Neural cell (in vitro differentiated cells): Measurements from ENCODE around the gene WRAP73. TPM values are rescaled to one million over a fixed set of nuclear protein-coding genes. Genes with fewer than 3 reads are reported as not detected.

Source experiments
- H2AFZ ChIP-seq: fragments of 200-600, 300-800 bp; sonication (generic), shearing (Covaris generic); 2 replicates; pipeline ENCODE4 v1.6.0; 2014; ENCODE audit warnings: low read depth, mild to moderate bottlenecking, antibody characterized with exemption, low read length, moderate library complexity
- H3F3A ChIP-seq: fragments of 200-600 bp; shearing (Covaris generic); 2 replicates; pipeline ENCODE4 v1.6.1; 2016; ENCODE audit warnings: mild to moderate bottlenecking, moderate library complexity, mixed read lengths, antibody characterized with exemption, low read length; ENCODE audit not compliant: insufficient read depth, poor library complexity, severe bottlenecking
- H3K27ac ChIP-seq: fragments of 200-600, 300-800 bp; sonication (generic), shearing (Covaris generic); 2 replicates; pipeline ENCODE4 v1.5.1; 2014; ENCODE audit warnings: mild to moderate bottlenecking, low read length, moderate library complexity
- H3K27me3 ChIP-seq: fragments of 300-800, 200-600 bp; sonication (generic), shearing (Covaris generic); 2 replicates; pipeline ENCODE4 v1.6.0; 2014; ENCODE audit warnings: mild to moderate bottlenecking, low read depth, low read length, moderate library complexity; ENCODE audit not compliant: insufficient read depth
- H3K36me3 ChIP-seq: fragments of 300-800, 200-600 bp; sonication (generic), shearing (Covaris generic); 2 replicates; pipeline ENCODE4 v1.5.1; 2014; ENCODE audit warnings: mild to moderate bottlenecking, antibody characterized with exemption, low read length, moderate library complexity; ENCODE audit not compliant: insufficient read depth
- H3K4me2 ChIP-seq: fragments of 300-800, 200-600 bp; sonication (generic), shearing (Covaris generic); 2 replicates; pipeline ENCODE4 v1.6.0; 2014; ENCODE audit warnings: mild to moderate bottlenecking, low read length
- H3K4me3 ChIP-seq: fragments of 300-800, 200-600 bp; sonication (generic), shearing (Covaris generic); 2 replicates; pipeline ENCODE4 v1.5.1; 2014; ENCODE audit warnings: mild to moderate bottlenecking, low read length, moderate library complexity
- H3K79me2 ChIP-seq: fragments of 200-600 bp; shearing (Covaris generic); replicated peaks from 2 replicates; pipeline ENCODE4 v1.6.0; 2014; ENCODE audit warnings: mild to moderate bottlenecking, low read length, moderate library complexity; ENCODE audit not compliant: insufficient read depth
- H3K9ac ChIP-seq: fragments of 300-800, 200-600 bp; sonication (generic), shearing (Covaris generic); 2 replicates; pipeline ENCODE4 v1.6.1; 2016; ENCODE audit warnings: mild to moderate bottlenecking, low read length, mixed read lengths
- H3K9me2 ChIP-seq: fragments of 200-600 bp; shearing (Covaris generic); 2 replicates; pipeline ENCODE4 v1.6.1; 2016; ENCODE audit warnings: mild to moderate bottlenecking, low read length, mixed read lengths; ENCODE audit not compliant: insufficient read depth
- H3K9me3 ChIP-seq: fragments of 200-600, 300-800 bp; sonication (generic), shearing (Covaris generic); 2 replicates; pipeline ENCODE4 v1.6.1; 2016; ENCODE audit warnings: mild to moderate bottlenecking, mixed run types, low read length, moderate library complexity, mixed read lengths
- H4K20me1 ChIP-seq: fragments of 200-600 bp; shearing (Covaris generic); 2 replicates; pipeline ENCODE4 v1.6.1; 2016; ENCODE audit warnings: mild to moderate bottlenecking, mixed run types; ENCODE audit not compliant: insufficient read depth
- EP300 ChIP-seq: fragments of 450-650 bp; conservative IDR thresholded peaks from 2 replicates; pipeline ENCODE4 v1.6.1; 2014; ENCODE audit warnings: antibody characterized with exemption, mild to moderate bottlenecking, moderate library complexity; ENCODE audit not compliant: poor library complexity, severe bottlenecking
- EZH2 ChIP-seq: fragments of 200-600, 300-800 bp; shearing (Covaris generic), sonication (generic); IDR thresholded peaks from 2 replicates; pipeline ENCODE4 v1.6.1; 2014; ENCODE audit warnings: antibody characterized with exemption, low read length, borderline replicate concordance, mild to moderate bottlenecking; ENCODE audit not compliant: insufficient read depth, poor library complexity, severe bottlenecking
- MXI1 ChIP-seq: fragments of 450-650 bp; conservative IDR thresholded peaks from 2 replicates; pipeline ENCODE4 v1.6.1; 2014; ENCODE audit warnings: antibody characterized with exemption, mild to moderate bottlenecking; ENCODE audit not compliant: poor library complexity, severe bottlenecking
- POLR2AphosphoS5 ChIP-seq: IDR thresholded peaks from 2 replicates; pipeline ENCODE4 v1.6.1; 2012
- RAD21 ChIP-seq: fragments of 450-650 bp; conservative IDR thresholded peaks from 2 replicates; pipeline ENCODE4 v1.6.1; 2014; ENCODE audit warnings: antibody characterized with exemption, mild to moderate bottlenecking, moderate library complexity
- SMC3 ChIP-seq: fragments of 450-650 bp; conservative IDR thresholded peaks from 2 replicates; pipeline ENCODE4 v1.6.1; 2014; ENCODE audit warnings: antibody characterized with exemption, mild to moderate bottlenecking, moderate library complexity; ENCODE audit not compliant: poor library complexity
- TAF1 ChIP-seq: IDR thresholded peaks from 2 replicates; pipeline ENCODE4 v1.6.1; 2012; ENCODE audit warnings: low read depth
- polyA plus RNA-seq: library from polyadenylated mRNA; depleted of rRNA; stranded (reverse); fragments of >200 nt; gene quantifications from 2 replicates; pipeline ENCODE4 v1.2.3, GENCODE V29; 2014
- TF ChIP-seq, protein P1 (sequence below): IDR thresholded peaks from 2 replicates; pipeline ENCODE4 v1.6.1; 2012; ENCODE audit warnings: borderline replicate concordance
- TF ChIP-seq, protein P2 (sequence below): fragments of 450-650 bp; IDR thresholded peaks from 2 replicates; pipeline ENCODE4 v1.5.1; 2014; ENCODE audit warnings: antibody characterized with exemption, mild to moderate bottlenecking, moderate library complexity; ENCODE audit not compliant: poor library complexity, severe bottlenecking

The WRAP73 gene
- polyA plus RNA-seq, 1 donor from 2014 or later, result 32.9 TPM

DNA sequence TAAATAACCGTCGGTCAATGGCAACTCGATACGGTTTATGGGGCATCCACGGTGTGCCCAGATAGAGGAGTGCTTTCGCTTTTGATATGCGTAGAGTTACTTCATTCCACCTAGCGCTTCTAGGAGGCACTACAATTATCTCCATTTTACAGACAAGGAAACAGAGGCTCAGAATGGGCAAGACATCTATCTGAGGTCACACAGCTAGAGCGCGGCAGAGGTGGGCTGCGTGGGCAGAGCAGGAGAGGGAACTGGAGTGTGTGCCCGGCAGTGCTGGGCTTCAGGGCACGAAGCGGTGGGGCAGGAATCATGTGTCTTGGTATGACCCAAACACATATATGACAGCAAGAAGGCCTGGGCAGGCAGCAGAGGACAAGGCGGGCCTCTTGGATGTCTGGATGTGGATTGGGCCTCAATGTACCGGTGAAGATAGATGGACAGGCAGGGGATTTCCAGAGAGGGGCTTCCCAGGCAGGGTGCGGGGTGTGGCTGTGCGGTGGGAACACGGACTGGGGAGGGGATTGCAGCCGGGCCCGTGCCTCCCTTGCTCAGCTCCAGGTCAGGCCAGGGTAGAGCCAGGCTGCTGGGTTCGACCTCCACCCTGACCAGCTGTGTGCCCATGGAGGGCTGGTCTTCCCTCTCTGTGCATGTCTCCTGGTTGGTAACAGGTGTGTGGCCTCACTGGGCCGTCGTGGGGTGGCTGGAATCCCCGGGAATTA, 23.6 kb upstream of the WRAP73 start:
- no peaks in the 10 kb centered on the region for H3K79me2 ChIP-seq
- H3K27me3 ChIP-seq, result no peaks in the 10 kb centered on the region
- no peaks in the 10 kb centered on the region for H3K36me3 ChIP-seq
- H3F3A ChIP-seq, result no peaks in the 10 kb centered on the region
- no peak overlapping the region for H3K9ac ChIP-seq
- TF ChIP-seq, protein P1, sequence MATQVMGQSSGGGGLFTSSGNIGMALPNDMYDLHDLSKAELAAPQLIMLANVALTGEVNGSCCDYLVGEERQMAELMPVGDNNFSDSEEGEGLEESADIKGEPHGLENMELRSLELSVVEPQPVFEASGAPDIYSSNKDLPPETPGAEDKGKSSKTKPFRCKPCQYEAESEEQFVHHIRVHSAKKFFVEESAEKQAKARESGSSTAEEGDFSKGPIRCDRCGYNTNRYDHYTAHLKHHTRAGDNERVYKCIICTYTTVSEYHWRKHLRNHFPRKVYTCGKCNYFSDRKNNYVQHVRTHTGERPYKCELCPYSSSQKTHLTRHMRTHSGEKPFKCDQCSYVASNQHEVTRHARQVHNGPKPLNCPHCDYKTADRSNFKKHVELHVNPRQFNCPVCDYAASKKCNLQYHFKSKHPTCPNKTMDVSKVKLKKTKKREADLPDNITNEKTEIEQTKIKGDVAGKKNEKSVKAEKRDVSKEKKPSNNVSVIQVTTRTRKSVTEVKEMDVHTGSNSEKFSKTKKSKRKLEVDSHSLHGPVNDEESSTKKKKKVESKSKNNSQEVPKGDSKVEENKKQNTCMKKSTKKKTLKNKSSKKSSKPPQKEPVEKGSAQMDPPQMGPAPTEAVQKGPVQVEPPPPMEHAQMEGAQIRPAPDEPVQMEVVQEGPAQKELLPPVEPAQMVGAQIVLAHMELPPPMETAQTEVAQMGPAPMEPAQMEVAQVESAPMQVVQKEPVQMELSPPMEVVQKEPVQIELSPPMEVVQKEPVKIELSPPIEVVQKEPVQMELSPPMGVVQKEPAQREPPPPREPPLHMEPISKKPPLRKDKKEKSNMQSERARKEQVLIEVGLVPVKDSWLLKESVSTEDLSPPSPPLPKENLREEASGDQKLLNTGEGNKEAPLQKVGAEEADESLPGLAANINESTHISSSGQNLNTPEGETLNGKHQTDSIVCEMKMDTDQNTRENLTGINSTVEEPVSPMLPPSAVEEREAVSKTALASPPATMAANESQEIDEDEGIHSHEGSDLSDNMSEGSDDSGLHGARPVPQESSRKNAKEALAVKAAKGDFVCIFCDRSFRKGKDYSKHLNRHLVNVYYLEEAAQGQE, result no peak
- no peak for TF ChIP-seq TAF1
- TF ChIP-seq RAD21, result no peak
- TF ChIP-seq, protein P2, sequence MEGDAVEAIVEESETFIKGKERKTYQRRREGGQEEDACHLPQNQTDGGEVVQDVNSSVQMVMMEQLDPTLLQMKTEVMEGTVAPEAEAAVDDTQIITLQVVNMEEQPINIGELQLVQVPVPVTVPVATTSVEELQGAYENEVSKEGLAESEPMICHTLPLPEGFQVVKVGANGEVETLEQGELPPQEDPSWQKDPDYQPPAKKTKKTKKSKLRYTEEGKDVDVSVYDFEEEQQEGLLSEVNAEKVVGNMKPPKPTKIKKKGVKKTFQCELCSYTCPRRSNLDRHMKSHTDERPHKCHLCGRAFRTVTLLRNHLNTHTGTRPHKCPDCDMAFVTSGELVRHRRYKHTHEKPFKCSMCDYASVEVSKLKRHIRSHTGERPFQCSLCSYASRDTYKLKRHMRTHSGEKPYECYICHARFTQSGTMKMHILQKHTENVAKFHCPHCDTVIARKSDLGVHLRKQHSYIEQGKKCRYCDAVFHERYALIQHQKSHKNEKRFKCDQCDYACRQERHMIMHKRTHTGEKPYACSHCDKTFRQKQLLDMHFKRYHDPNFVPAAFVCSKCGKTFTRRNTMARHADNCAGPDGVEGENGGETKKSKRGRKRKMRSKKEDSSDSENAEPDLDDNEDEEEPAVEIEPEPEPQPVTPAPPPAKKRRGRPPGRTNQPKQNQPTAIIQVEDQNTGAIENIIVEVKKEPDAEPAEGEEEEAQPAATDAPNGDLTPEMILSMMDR, result no peak
- no peak for TF ChIP-seq EP300
- TF ChIP-seq MXI1, result no peak
- TF ChIP-seq POLR2AphosphoS5, result no peak
- no peak for TF ChIP-seq EZH2
- no peak for TF ChIP-seq SMC3
- H2AFZ ChIP-seq, result no peak overlapping the region
- H4K20me1 ChIP-seq, result no peaks in the 10 kb centered on the region
- H3K9me3 ChIP-seq, result no peaks in the 10 kb centered on the region
- no peak overlapping the region for H3K4me3 ChIP-seq
- H3K4me2 ChIP-seq, result no peak overlapping the region
- no peak overlapping the region for H3K27ac ChIP-seq
- no peaks in the 10 kb centered on the region for H3K9me2 ChIP-seq

DNA sequence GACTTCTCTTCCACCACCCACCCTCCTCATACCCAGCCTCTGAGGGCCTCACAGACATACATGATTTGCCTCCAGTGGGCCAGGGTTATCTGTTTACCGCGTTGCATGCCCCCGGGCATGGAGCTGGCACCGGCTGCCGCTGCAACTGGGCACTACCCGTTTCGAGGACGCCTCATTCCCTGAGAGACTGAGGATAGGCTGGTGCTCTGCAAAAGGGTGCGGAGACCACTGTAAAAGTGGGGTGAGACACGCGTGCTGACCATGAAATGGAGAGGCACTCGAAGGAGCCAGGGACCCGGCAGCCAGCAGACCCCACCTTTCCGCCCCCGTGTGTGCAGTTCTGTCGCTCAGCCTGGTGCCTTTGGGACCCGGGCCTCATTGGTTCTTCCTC, 23.1 kb upstream of the WRAP73 start:
- Histone ChIP-seq H3K27ac (no peak overlapping the region), H3K79me2 (no peaks in the 10 kb centered on the region), H4K20me1 (no peaks in the 10 kb centered on the region), H3K27me3 (no peaks in the 10 kb centered on the region), H3K9ac (no peak overlapping the region), H2AFZ (no peak overlapping the region), H3K9me2 (no peaks in the 10 kb centered on the region), H3K4me3 (no peak overlapping the region), H3F3A (no peaks in the 10 kb centered on the region), H3K36me3 (no peaks in the 10 kb centered on the region), H3K4me2 (no peak overlapping the region), H3K9me3 (no peaks in the 10 kb centered on the region)
- TF ChIP-seq POLR2AphosphoS5 (no peak), SMC3 (no peak), RAD21 (no peak), MXI1 (no peak), EZH2 (no peak), EP300 (no peak), TAF1 (no peak)
- TF ChIP-seq, protein P1, result no peak
- TF ChIP-seq, protein P2, result no peak
